ENCODE measurements around the gene LRRC4C. TPM values are rescaled to one million over a fixed set of nuclear protein-coding genes. Genes with fewer than 3 reads are reported as not detected.

Gene LRRC4C
- total RNA-seq, 2 donors from 2014 or later: 0.95 to 3.2 TPM

GRCh38 chr11:41245704-41246398, 213.6 kb downstream of the LRRC4C start:
- TF ChIP-seq CTCF (IDR thresholded peaks at IDR 0.05): no peak
- Histone ChIP-seq H3K9me3 (no peaks in the 10 kb centered on the region), H3K4me1 (ENCODE audit: control insufficient read depth in 1 of 2, low read depth in 2 of 2) (no peaks in the 10 kb centered on the region), H3K27me3 (replicated peaks; ENCODE audit: insufficient read depth) (no peaks in the 10 kb centered on the region), H3K36me3 (no peaks in the 10 kb centered on the region), H3K4me3 (no peak overlapping the region), H3K27ac (no peak overlapping the region)
- DNase-seq (ENCODE audit: low spot score): no peak
- ATAC-seq (ENCODE audit: insufficient number of reproducible peaks, low FRiP score, low read depth): no peak

- H3K9me3 ChIP-seq: no peaks in the 10 kb centered on the region
- H3K36me3 ChIP-seq: no peaks in the 10 kb centered on the region
- no peak for ATAC-seq (ENCODE audit: insufficient number of reproducible peaks, low FRiP score, low read depth)
- H3K4me1 ChIP-seq (ENCODE audit: control insufficient read depth in 1 of 2, low read depth in 2 of 2): no peaks in the 10 kb centered on the region
- H3K27ac ChIP-seq: no peak overlapping the region
- no peak overlapping the region for H3K4me3 ChIP-seq
- no peak for TF ChIP-seq CTCF (IDR thresholded peaks at IDR 0.05)
- H3K27me3 ChIP-seq (replicated peaks; ENCODE audit: insufficient read depth): no peaks in the 10 kb centered on the region
- DNase-seq (ENCODE audit: low spot score): no peak
Observed at GRCh38 chr11:41245184-41245583, 214.3 kb downstream of the LRRC4C start.

GRCh38 chr11:41237382-41237781, 222.1 kb downstream of the LRRC4C start:
- Histone ChIP-seq H3K27me3 (replicated peaks; ENCODE audit: insufficient read depth) (no peaks in the 10 kb centered on the region), H3K4me3 (no peak overlapping the region), H3K36me3 (no peaks in the 10 kb centered on the region), H3K9me3 (no peaks in the 10 kb centered on the region), H3K27ac (no peak overlapping the region), H3K4me1 (ENCODE audit: control insufficient read depth in 1 of 2, low read depth in 2 of 2) (no peaks in the 10 kb centered on the region)
- DNase-seq (ENCODE audit: low spot score) (no peak), ATAC-seq (ENCODE audit: insufficient number of reproducible peaks, low FRiP score, low read depth) (no peak)
- TF ChIP-seq CTCF (IDR thresholded peaks at IDR 0.05): no peak

- Histone ChIP-seq H3K4me1 (ENCODE audit: control insufficient read depth in 1 of 2, low read depth in 2 of 2) (no peaks in the 10 kb centered on the region), H3K27me3 (replicated peaks; ENCODE audit: insufficient read depth) (no peaks in the 10 kb centered on the region), H3K4me3 (no peak overlapping the region), H3K9me3 (no peaks in the 10 kb centered on the region), H3K27ac (no peak overlapping the region), H3K36me3 (no peaks in the 10 kb centered on the region)
- TF ChIP-seq CTCF (IDR thresholded peaks at IDR 0.05): no peak
- ATAC-seq (ENCODE audit: insufficient number of reproducible peaks, low FRiP score, low read depth) (no peak), DNase-seq (ENCODE audit: low spot score) (no peak)
Observed at GRCh38 chr11:41235668-41236067, 223.8 kb downstream of the LRRC4C start.

- no peak for TF ChIP-seq CTCF (IDR thresholded peaks at IDR 0.05)
- DNase-seq (ENCODE audit: low spot score): no peak
- Histone ChIP-seq H3K27ac (no peak overlapping the region), H3K4me1 (ENCODE audit: control insufficient read depth in 1 of 2, low read depth in 2 of 2) (no peaks in the 10 kb centered on the region), H3K27me3 (replicated peaks; ENCODE audit: insufficient read depth) (no peaks in the 10 kb centered on the region), H3K9me3 (no peaks in the 10 kb centered on the region), H3K4me3 (no peak overlapping the region), H3K36me3 (no peaks in the 10 kb centered on the region)
- no peak for ATAC-seq (ENCODE audit: insufficient number of reproducible peaks, low FRiP score, low read depth)
Observed at GRCh38 chr11:41225856-41226633, 233.4 kb downstream of the LRRC4C start.
